Pancreas (tissue), 10 donors: ENCODE results near the gene LRRC14B. TPM values are rescaled to one million over a fixed set of nuclear protein-coding genes. Genes with fewer than 3 reads are reported as not detected.

Experiments
- ATAC-seq, 4 donors: fragments of 200-7000 bp; cut with Tn5 transposase; one replicate each; pipeline versions ENCODE4 v1.8.0 to v1.9.1; 2020; ENCODE audit warnings: mild to moderate bottlenecking in 4 of 4, moderate library complexity in 4 of 4
- DNase-seq, 6 donors: peaks; one replicate each; pipeline ENCODE4 v3.0.0-alpha.2; 2020
- FAIRE-seq: peaks from 2 replicates; lab custom pipeline; 2012; peaks lifted over from hg19 to GRCh38; lab: Jason Lieb, UNC
- H3K27ac ChIP-seq, 4 donors: fragments of 200-600 bp; sonication (generic); 1 replicate in 3 of 4; 2 replicates in 1 of 4; pipeline versions ENCODE4 v1.5.0 to v1.8.0; 2020
- H3K27me3 ChIP-seq, 4 donors: fragments of 200-600 bp; one replicate each; pipeline ENCODE4 v1.8.0; 2021
- H3K36me3 ChIP-seq, 3 donors: fragments of 200-600 bp; sonication (generic) in 1 of 3; one replicate each; pipeline versions ENCODE4 v1.5.0 to v1.8.0; 2020 to 2021
- H3K4me1 ChIP-seq, 3 donors: fragments of 200-600 bp; one replicate each; pipeline ENCODE4 v1.8.0; 2021
- H3K4me3 ChIP-seq, 4 donors: fragments of 200-600 bp; sonication (generic) in 2 of 4; one replicate each; pipeline versions ENCODE4 v1.5.0 to v1.8.0; 2020 to 2021
- H3K9me3 ChIP-seq, 4 donors: fragments of 200-600 bp; one replicate each; pipeline ENCODE4 v1.8.0; 2021
- CTCF ChIP-seq, 4 donors: fragments of 200-600 bp; sonication (generic) in 3 of 4; IDR thresholded peaks; one replicate each; pipeline versions ENCODE4 v1.5.0 to v1.8.0; 2021; ENCODE audit warnings: antibody characterized with exemption in 4 of 4
- WGBS, 2 donors: extraction: QIAGEN DNeasy Blood & Tissue Kit; methylation state at CpG; one replicate each; pipeline ENCODE4 v1.1.7; 2013; 5-methylcytosine and 5-hydroxymethylcytosine counted together
- intact Hi-C, 3 donors: fragments of 100-400 bp; cut with DNase I; formaldehyde crosslinking; loops; one replicate each; pipeline versions ENCODE4 v1.11.1 to v1.14.2; 2022
- polyA plus RNA-seq, 2 donors: library from polyadenylated mRNA; stranded (reverse); fragments of 200-250 nt; gene quantifications; one replicate each; pipeline ENCODE4 v1.2.3, GENCODE V29; 2013
- total RNA-seq, 6 donors: library from RNA; stranded (reverse); fragmentation: NEBNext Ultra II Directional in 4 of 6; extraction: Animal tissue kit (Norgen Biotek cat#: 25700) in 4 of 6; gene quantifications; one replicate each; pipeline versions ENCODE4 v1.2.1 to v1.2.4, GENCODE V29; 2021 to 2023
- donor health status: healthy with polysubstance abuse.
- donor health status: DM: no; HTN: no; CAD: no; lungs with moderate emphysema.
- donor health status: DM: no; HTN: no; CAD: no.
- donor health status: control.
- donor health status: control.
- donor health status: Bipolar disorder and iron deficiency.
- donor health status: DM: yes; HTN: yes; CAD: no.
- donor health status: DM: no; HTN: no; CAD: no.
- donor health status: DM: no; HTN: no; CAD: no.
- donor health status: DM: yes; HTN: yes; CAD: no.

LRRC14B gene
- total and polyA plus RNA-seq, 8 donors: not detected

GRCh38 chr5:156411-157072 lies 34.8 kb upstream of the LRRC14B start:
- intact Hi-C loops: no loop called here
- Histone ChIP-seq H3K9me3 (no peaks in the 10 kb centered on the region), H3K27ac (no peak overlapping the region), H3K27me3 (no peaks in the 10 kb centered on the region), H3K4me3 (no peak overlapping the region), H3K36me3 (no peaks in the 10 kb centered on the region), H3K4me1 (no peaks in the 10 kb centered on the region)
- WGBS, 2 donors: 72 to 86% methylated on average over 17 of the region's 17 CpGs
- no peak for TF ChIP-seq CTCF (IDR thresholded peaks at IDR 0.05)
- ATAC-seq (no peak), FAIRE-seq (no peak), DNase-seq (peak in 1 of 6 donors; percentile 53)

GRCh38 chr5:157126-157715 lies 34.1 kb upstream of the LRRC14B start:
- 70 to 81% methylated on average over 12 of the region's 12 CpGs for WGBS, 2 donors
- H3K4me3 ChIP-seq: no peak overlapping the region
- no peak overlapping the region for H3K27ac ChIP-seq
- no peaks in the 10 kb centered on the region for H3K27me3 ChIP-seq
- H3K36me3 ChIP-seq: no peaks in the 10 kb centered on the region
- DNase-seq (no peak), ATAC-seq (no peak), FAIRE-seq (no peak)
- TF ChIP-seq CTCF (IDR thresholded peaks at IDR 0.05): no peak
- no peaks in the 10 kb centered on the region for H3K4me1 ChIP-seq
- H3K9me3 ChIP-seq: no peaks in the 10 kb centered on the region
- intact Hi-C loops: no loop called here

DNA sequence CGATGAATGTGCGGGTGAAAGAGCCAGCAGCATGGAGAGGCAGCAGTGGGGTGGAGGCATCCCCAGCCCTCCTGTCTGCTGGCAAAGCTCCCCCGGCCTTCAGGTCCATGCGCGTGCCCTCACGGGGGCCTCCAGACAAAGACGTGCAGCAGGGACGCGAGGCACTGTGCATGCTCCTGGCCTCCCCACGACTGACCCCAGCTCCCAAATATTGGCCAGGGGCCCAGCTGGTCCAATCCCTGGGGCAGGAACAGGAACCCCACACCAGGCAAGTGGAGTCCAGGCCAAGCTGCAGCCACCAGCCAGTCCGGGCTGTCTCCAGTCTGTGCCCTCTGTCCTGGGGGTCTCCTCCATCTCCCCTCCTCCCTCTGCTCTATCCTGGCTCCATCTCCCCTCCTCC lies 33.5 kb upstream of the LRRC14B start:
- intact Hi-C loops: no loop called here
- no peak overlapping the region for H3K27ac ChIP-seq
- H3K36me3 ChIP-seq: no peaks in the 10 kb centered on the region
- no peak for TF ChIP-seq CTCF (IDR thresholded peaks at IDR 0.05)
- WGBS, 2 donors: 84 to 87% methylated on average over 11 of the region's 11 CpGs
- H3K27me3 ChIP-seq: no peaks in the 10 kb centered on the region
- DNase-seq (peak in 1 of 6 donors; percentile 41), FAIRE-seq (no peak), ATAC-seq (no peak)
- no peak overlapping the region for H3K4me3 ChIP-seq
- H3K9me3 ChIP-seq: no peaks in the 10 kb centered on the region
- no peaks in the 10 kb centered on the region for H3K4me1 ChIP-seq

DNA sequence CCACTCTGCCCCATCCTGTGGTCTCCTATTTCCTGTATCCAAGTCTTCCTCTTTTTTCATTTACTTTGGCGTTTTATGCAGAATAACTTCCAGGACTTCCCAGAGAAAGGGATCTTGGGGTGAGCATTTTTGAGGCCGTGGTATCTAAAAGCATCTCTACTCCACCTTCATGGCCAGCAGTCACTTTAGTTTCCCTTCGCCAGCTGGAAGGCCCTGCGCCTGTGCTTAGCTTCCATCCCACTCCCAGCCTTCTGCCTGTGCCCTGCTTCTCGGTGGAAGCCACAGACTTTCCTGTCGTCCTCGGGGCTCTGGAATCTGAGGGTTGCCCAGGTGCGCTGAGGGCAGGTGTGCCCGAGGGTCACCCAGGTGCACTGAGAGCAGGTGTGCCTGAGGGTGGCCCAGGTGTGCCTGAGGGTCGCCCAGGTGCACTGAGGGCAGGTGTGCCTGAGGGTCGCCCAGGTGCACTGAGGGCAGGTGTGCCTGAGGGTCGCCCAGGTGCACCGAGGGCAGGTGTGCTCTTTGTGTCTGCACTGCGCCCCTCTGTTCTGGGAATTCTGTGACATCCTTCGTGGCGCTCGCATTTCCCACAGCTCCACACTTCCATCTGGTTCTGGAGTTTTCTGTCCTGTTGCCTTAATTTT lies 32.4 kb upstream of the LRRC14B start:
- no peak overlapping the region for H3K27ac ChIP-seq
- FAIRE-seq: no peak
- no peaks in the 10 kb centered on the region for H3K4me1 ChIP-seq
- H3K27me3 ChIP-seq: no peaks in the 10 kb centered on the region
- H3K36me3 ChIP-seq: no peaks in the 10 kb centered on the region
- no peak overlapping the region for H3K4me3 ChIP-seq
- WGBS, 2 donors: 60 to 79% methylated on average over 17 of the region's 17 CpGs
- ATAC-seq: no peak
- peak in 1 of 6 donors; percentile 29 for DNase-seq
- TF ChIP-seq CTCF (IDR thresholded peaks at IDR 0.05): no peak
- intact Hi-C loops: no loop called here
- H3K9me3 ChIP-seq: no peaks in the 10 kb centered on the region
